SJSA1 (cell line): ENCODE data around the gene ZBTB11. TPM values are rescaled to one million over a fixed set of nuclear protein-coding genes. Genes with fewer than 3 reads are reported as not detected.
A peak's percentile ranks its signal among the peaks of the same experiment; 100 is the strongest.
"Not testable (repeated sequence)": the region's sequence is repeated elsewhere in the genome, so short reads cannot be mapped to it uniquely, and the experiment has no call there.

Experiments
- DNase-seq, 2 experiments: peaks; one replicate each; pipeline ENCODE4 v3.0.0-alpha.2; 2015 to 2020; ENCODE audit warnings: low spot score in 2 of 2, low read depth in 1 of 2
- H3K27ac ChIP-seq: fragments of 250-450 bp; sonication (Bioruptor Pico); 2 replicates; pipeline ENCODE4 v1.5.1; 2020; ENCODE audit warnings: mild to moderate bottlenecking, moderate library complexity
- H3K27me3 ChIP-seq: fragments of 250-450 bp; sonication (Bioruptor Pico); replicated peaks from 2 replicates; pipeline ENCODE4 v1.5.1; 2020; ENCODE audit warnings: mild to moderate bottlenecking, moderate library complexity
- H3K36me3 ChIP-seq: fragments of 250-450 bp; sonication (Bioruptor Pico); 2 replicates; pipeline ENCODE4 v1.5.1; 2020; ENCODE audit warnings: mild to moderate bottlenecking
- H3K4me1 ChIP-seq: fragments of 250-450 bp; sonication (Bioruptor Pico); replicated peaks from 2 replicates; pipeline ENCODE4 v1.6.1; 2021; ENCODE audit warnings: mild to moderate bottlenecking
- H3K4me3 ChIP-seq: fragments of 250-450 bp; sonication (Bioruptor Pico); 2 replicates; pipeline ENCODE4 v1.5.1; 2020; ENCODE audit warnings: mild to moderate bottlenecking
- H3K9me3 ChIP-seq: fragments of 250-450 bp; sonication (Bioruptor Pico); replicated peaks from 2 replicates; pipeline ENCODE4 v1.5.1; 2020; ENCODE audit warnings: mild to moderate bottlenecking
- total RNA-seq: library from RNA; depleted of rRNA; stranded (reverse); fragments of >200 nt; shearing (Covaris generic); gene quantifications from 2 replicates; pipeline ENCODE4 v1.2.3, GENCODE V29; 2014; rRNA removed

Gene ZBTB11, protein sequence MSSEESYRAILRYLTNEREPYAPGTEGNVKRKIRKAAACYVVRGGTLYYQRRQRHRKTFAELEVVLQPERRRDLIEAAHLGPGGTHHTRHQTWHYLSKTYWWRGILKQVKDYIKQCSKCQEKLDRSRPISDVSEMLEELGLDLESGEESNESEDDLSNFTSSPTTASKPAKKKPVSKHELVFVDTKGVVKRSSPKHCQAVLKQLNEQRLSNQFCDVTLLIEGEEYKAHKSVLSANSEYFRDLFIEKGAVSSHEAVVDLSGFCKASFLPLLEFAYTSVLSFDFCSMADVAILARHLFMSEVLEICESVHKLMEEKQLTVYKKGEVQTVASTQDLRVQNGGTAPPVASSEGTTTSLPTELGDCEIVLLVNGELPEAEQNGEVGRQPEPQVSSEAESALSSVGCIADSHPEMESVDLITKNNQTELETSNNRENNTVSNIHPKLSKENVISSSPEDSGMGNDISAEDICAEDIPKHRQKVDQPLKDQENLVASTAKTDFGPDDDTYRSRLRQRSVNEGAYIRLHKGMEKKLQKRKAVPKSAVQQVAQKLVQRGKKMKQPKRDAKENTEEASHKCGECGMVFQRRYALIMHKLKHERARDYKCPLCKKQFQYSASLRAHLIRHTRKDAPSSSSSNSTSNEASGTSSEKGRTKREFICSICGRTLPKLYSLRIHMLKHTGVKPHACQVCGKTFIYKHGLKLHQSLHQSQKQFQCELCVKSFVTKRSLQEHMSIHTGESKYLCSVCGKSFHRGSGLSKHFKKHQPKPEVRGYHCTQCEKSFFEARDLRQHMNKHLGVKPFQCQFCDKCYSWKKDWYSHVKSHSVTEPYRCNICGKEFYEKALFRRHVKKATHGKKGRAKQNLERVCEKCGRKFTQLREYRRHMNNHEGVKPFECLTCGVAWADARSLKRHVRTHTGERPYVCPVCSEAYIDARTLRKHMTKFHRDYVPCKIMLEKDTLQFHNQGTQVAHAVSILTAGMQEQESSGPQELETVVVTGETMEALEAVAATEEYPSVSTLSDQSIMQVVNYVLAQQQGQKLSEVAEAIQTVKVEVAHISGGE
- total RNA-seq, result 13.1 and 21.1 TPM in 2 replicates

DNA sequence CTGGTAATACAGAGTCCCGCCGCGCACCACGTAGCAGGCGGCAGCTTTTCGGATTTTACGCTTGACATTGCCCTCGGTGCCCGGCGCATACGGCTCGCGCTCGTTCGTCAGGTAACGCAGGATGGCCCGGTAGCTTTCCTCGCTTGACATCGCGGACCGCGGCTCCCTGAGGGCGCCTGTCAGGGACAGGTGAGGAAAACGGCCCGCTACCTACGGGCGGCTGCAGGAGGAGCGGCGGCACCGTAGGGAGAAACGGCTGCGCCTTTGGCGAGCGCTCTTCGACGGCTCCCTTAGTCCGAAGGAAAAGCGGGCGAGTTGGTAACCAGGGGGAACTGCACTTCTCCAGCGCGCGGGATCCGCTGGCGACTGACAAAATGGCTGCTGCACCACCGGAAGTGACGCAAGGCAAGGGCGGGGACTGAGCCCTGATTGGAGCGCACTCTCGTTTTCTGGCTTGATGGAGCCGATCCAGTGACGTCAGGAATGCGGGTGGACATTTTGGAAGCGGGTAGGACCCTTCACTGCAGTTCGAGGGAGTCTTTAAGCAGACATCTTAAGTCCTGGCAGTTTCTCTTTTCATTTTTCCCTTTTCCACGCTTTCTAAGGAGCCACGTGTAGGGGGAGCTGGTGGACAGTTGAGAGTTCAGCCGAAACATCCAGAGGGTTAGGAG lies at the start of gene ZBTB11:
ZBTB11 (minus strand) TSS at position 368 of the 671 bp plus-strand sequence; CDS start at position 150, 218 bp downstream.
- H3K4me1 ChIP-seq, result peaks cover 6% of the 10 kb centered on the region; the same call in 1 of the 2 replicates
- DNase-seq, result peak; percentile 95 to 98
- no peaks in the 10 kb centered on the region for H3K9me3 ChIP-seq
- H3K27me3 ChIP-seq, result no peaks in the 10 kb centered on the region
- peak within 1 kb of the TSS; percentile 50 for H3K27ac ChIP-seq
- H3K4me3 ChIP-seq, result peak within 1 kb of the TSS; percentile 85
- peaks cover 39% of the 10 kb centered on the region for H3K36me3 ChIP-seq

DNA sequence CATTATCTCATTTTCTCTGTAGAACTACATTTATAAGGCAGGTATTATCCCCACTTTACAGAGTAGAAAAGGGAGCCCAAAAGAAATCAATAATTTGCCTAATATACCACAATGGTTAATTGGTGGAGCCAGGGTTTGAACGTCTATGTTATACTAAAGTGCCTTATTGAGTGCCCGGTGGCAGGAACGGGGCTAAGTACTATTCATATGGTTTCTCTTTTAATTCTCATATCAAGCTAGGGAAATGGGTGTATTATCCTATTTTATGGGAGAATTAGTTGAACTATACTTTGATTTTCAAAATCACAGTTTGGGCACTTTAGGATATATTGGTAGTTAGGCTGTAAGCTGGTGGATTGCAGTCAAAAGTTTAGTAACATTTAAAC lies 49.0 kb upstream of the ZBTB11 start:
- peak overlapping the region; percentile 78 for H3K27ac ChIP-seq
- peak overlapping the region; percentile 65 for H3K4me3 ChIP-seq
- no peaks in the 10 kb centered on the region for H3K9me3 ChIP-seq
- H3K27me3 ChIP-seq, result no peaks in the 10 kb centered on the region
- no peak for DNase-seq
- peaks cover 32% of the 10 kb centered on the region for H3K36me3 ChIP-seq
- peaks cover 10% of the 10 kb centered on the region for H3K4me1 ChIP-seq

DNA sequence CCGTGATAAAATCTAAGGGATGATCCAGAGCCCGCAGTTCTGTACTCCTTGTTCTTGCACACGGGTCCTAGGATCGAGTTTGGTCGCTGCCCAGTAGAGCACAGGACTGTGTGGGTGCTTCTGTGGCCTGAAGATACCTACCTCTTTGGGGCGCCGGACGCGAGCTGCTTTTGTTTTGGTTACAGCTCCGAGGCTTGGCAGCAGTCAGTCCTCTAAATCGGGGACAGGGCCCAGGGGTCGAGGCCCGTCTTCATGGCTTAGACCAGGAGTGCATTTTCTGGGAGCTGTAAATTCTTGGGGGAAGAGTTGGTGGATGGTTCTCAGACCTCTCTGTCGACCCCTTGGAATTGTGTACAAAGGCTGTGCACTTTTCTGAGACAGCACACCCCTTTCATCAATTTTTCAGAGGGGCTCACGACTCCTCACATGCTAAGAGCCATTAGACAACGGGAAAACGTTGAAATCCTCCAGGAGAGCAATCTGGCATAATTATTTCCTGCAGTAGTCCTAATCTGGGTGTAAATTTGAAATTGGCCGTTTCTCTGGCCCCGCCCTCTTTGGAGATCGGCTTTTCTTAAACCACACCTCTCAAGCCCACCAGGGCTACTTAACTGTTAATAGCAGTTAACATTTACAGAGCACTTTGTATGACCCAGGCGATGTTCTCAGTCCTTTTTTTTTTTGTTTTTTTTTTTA lies 48.4 kb upstream of the ZBTB11 start:
- no peaks in the 10 kb centered on the region for H3K27me3 ChIP-seq
- no peaks in the 10 kb centered on the region for H3K9me3 ChIP-seq
- peak overlapping the region; percentile 78 for H3K27ac ChIP-seq
- DNase-seq, result peak in 1 of 2 experiments; percentile 33
- peaks cover 32% of the 10 kb centered on the region for H3K36me3 ChIP-seq
- H3K4me3 ChIP-seq, result peak overlapping the region; percentile 65
- H3K4me1 ChIP-seq, result peaks cover 10% of the 10 kb centered on the region

DNA sequence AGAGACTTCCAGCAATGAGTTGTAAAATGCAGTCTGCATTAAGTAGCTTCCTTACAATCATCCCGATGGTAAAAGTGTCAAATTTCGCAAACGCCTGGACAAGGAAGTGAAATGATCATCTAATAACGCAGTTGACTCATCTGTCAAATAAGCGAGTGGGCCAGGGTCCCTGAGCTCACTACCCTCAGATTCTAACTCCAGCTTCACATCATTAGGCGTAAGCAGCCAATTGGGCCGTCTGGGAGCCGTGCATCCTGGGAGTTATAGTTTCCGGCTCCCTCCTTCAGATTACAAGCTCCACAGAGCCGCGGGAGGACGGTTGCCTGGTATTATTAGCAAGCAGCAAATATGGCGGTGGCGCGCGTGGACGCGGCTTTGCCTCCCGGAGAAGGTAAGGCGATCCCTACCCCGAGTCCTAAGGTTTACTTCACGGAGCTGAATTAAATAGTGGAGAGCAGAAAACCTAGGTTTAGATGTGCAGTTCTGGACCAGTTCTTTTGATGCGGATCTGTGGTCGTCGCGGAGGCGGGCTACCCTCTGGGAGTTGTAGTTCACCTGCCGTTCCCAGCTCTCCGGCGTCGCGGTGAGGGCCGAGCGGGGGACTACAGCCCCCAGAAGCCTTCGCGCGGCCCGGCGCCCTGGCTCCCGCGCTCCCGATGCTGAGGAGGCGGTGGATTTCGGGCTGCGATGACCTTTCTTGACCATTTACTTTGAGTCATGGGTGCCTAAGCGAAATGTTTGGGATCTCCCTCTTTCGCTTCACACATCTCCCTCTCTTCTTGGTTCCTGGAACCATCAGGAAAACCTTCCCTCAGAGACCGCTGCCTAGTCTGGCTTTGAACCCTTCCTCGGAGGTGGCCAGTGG lies 47.6 kb upstream of the ZBTB11 start, which contains the start of gene CEP97:
CEP97 (plus strand) TSS at position 286 of the 865 bp plus-strand sequence; CDS start at position 349, 63 bp downstream.
- H3K27me3 ChIP-seq, result no peaks in the 10 kb centered on the region
- H3K36me3 ChIP-seq, result peaks cover 27% of the 10 kb centered on the region
- no peaks in the 10 kb centered on the region for H3K9me3 ChIP-seq
- peaks cover 10% of the 10 kb centered on the region for H3K4me1 ChIP-seq
- H3K4me3 ChIP-seq, result peak within 1 kb of the TSS; percentile 65
- peak within 1 kb of the TSS; percentile 78 for H3K27ac ChIP-seq
- DNase-seq, result peak; percentile 85 to 94

DNA sequence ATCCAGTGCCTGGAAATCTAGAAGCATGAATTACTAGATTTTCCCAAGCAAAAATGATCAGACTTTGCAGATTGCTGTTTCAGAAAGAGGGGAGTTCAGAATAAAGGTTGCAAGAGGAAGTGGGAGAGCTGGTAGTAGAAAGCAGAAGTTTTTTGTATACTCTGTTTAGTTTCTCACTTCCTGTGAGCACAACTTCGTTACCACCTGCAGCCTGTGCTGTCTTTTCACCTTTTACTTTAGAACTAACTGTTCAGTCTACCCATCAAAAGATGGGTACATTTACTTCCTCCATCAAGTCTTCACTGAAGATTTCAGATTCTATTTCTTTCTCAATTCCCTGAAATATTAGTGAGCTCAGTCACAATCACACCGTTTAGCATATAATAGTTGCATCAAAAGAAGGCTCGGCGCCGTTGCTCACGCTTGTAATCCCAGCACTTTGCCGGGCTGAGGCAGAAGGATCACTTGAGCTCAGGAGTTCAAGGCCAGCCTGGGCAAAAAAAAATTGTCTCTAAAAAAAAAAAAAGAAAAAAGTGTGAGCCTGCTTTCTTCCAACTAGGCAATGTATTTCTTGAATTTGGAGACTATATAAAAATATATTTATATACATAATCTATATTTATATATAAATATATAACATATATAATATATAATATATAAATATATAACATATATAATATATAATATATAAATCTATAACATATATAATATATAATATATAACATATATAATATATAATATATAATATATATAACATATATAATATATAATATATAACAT lies 45.7 kb upstream of the ZBTB11 start:
- Histone ChIP-seq H3K9me3 (no peaks in the 10 kb centered on the region), H3K27me3 (no peaks in the 10 kb centered on the region), H3K4me3 (no peak overlapping the region), H3K27ac (no peak overlapping the region), H3K36me3 (peaks cover 10% of the 10 kb centered on the region), H3K4me1 (peaks cover 10% of the 10 kb centered on the region)
- DNase-seq, result no peak

DNA sequence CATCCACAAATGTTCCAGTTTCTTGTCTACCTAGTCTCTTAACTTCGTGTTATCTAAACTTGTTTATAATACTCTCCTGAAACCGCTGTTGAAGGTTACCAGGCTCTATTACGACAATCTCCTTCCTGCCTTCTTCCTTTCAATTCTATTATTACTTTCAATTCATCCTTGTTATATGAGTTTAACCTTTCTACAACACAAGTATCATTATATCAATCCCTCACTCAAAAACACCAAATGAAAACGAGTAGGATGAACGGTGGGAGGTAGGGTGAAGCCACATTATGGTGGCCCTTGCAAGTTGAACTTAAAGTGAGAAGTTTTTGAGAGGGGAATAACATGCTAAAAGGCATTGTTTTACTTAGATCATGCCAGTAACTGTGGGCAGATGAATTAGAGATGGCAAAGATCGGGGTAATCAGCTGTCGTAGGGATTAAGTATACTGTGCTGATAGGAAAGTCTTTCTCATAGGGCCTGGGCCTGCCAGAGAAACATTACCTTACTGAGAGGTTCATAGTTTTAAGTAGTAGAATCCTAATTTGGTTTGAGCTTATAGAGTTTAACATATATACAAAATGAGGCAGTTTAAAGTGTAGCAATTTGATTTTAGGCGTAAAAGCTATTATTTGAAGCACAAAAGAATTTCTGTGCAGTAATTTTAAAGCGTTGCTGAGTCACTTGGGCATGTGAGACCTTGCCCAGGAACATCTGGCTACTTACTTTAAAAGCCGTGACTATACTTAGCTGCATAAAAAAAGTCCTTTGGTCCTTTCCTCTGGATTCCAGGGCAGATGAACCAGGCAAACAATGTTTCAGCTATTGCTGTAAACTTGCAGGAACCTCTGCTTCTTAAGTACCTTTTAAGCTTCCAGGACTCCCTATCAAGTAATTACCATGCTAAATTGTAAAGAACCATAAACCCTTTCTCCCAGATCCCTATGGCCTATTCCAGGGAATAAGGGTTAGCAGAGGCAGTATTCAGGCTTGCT lies 44.2 kb upstream of the ZBTB11 start:
- Histone ChIP-seq H3K4me1 (peaks cover 10% of the 10 kb centered on the region), H3K27me3 (no peaks in the 10 kb centered on the region), H3K4me3 (no peak overlapping the region), H3K9me3 (no peaks in the 10 kb centered on the region), H3K36me3 (no peaks in the 10 kb centered on the region), H3K27ac (no peak overlapping the region)
- DNase-seq, result no peak

DNA sequence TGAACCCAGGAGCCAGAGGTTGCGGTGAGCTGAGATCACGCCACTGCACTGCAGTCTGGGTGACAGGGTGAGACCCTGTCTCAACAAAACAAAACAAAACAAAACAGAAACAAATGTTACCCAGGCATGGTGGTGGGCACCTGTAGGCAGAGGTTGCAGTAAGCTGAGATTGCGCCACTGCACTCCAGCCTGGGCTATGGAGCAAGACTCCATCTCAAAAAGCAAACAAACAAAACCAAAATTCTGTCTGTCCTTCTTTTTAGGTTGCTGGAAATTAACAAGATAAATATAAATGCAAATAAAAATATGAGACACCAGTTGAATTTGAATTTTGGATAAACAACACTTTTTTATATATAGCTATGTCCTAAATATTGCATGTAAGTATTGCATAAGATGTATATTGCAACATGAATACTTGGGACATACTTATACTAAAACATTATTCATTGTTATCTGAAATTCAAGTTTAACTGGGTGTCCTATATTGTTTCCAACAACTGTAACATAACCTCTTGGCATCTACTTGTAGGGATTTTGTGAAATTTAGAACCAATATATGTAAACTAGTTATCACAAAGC lies 42.8 kb upstream of the ZBTB11 start:
- DNase-seq, result no peak
- H3K27me3 ChIP-seq, result no peaks in the 10 kb centered on the region
- peaks cover 6% of the 10 kb centered on the region; the same call in 1 of the 2 replicates for H3K4me1 ChIP-seq
- no peak overlapping the region for H3K4me3 ChIP-seq
- H3K27ac ChIP-seq, result no peak overlapping the region
- no peaks in the 10 kb centered on the region for H3K36me3 ChIP-seq
- H3K9me3 ChIP-seq, result no peaks in the 10 kb centered on the region

DNA sequence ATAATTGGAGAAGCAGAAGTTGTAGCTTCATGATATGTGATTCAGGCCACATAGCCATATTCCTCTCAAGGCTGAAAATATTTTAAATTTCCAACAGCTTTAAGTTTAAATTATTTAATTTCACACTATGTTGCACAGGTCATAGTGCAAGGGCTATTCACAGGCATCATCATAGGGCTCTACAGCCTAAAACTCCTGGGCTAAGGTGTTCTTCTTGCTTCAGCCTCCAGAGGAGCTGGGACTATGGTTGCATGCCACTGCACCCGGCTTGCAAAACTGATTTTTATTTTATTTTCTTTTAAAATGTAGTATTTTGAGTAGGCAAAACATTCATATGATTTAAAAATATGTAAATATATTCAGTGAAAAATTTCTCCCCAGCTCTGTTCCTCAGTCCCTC lies 41.5 kb upstream of the ZBTB11 start:
- no peak for DNase-seq
- H3K9me3 ChIP-seq, result no peaks in the 10 kb centered on the region
- H3K4me1 ChIP-seq, result no peaks in the 10 kb centered on the region
- H3K4me3 ChIP-seq, result no peak overlapping the region
- H3K27me3 ChIP-seq, result no peaks in the 10 kb centered on the region
- no peak overlapping the region for H3K27ac ChIP-seq
- no peaks in the 10 kb centered on the region for H3K36me3 ChIP-seq

DNA sequence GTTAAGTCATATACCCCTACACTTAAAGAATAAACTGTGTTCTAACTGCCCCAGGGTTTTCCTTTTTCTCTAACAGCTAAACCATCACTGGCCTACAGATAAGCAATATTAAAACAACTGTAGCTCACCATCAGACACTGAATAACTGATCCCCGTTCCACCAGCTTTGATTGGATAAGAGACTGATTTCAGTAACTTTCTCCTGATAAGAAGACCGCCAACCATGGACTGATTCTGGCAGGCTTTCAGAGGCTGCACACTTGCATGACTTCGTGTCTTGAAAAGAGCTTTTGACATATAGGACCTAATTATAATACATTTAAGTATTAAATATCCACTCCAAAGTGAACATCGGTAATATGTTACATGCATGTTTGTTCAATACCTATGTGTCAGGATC lies 32.2 kb upstream of the ZBTB11 start:
- Histone ChIP-seq H3K36me3 (no peaks in the 10 kb centered on the region), H3K4me1 (no peaks in the 10 kb centered on the region), H3K9me3 (no peaks in the 10 kb centered on the region), H3K4me3 (no peak overlapping the region), H3K27ac (no peak overlapping the region), H3K27me3 (no peaks in the 10 kb centered on the region)
- DNase-seq, result no peak

DNA sequence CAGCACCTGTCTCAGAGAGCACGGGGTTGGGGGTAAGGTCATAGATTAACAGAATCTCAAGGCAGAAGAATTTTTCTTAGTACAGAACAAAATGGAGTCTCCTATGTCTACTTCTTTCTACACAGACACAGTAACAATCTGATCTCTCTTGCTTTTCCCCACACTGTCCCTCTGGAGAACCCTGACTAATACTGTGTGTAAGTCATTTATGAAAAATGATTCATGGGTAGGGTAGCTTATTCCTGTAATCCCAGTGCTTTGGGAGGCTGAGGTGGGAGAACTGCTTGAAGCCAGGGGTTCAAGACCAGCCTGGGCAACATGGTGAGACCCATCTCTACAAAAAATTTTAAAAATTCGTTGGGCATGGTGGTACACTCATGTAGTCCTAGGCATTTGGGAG lies 27.7 kb upstream of the ZBTB11 start:
- not testable (repeated sequence) for DNase-seq, H3K27me3 ChIP-seq, H3K9me3 ChIP-seq, H3K36me3 ChIP-seq, H3K27ac ChIP-seq, H3K4me3 ChIP-seq, H3K4me1 ChIP-seq
